Measurements from ENCODE around the gene RNF169. TPM values are rescaled to one million over a fixed set of nuclear protein-coding genes. Genes with fewer than 3 reads are reported as not detected.
"Not testable (repeated sequence)": the region's sequence is repeated elsewhere in the genome, so short reads cannot be mapped to it uniquely, and the experiment has no call there.

The RNF169 gene
- total RNA-seq, 2 donors from 2014 or later, result 22.1 to 30.1 TPM

- no peak for ATAC-seq (ENCODE audit: insufficient number of reproducible peaks, low FRiP score, low read depth)
- DNase-seq (ENCODE audit: low spot score), result no peak
- H3K27me3 ChIP-seq (replicated peaks; ENCODE audit: insufficient read depth), result no peaks in the 10 kb centered on the region
- no peaks in the 10 kb centered on the region for H3K36me3 ChIP-seq
- TF ChIP-seq CTCF (IDR thresholded peaks at IDR 0.05), result no peak
- no peak overlapping the region for H3K4me3 ChIP-seq
- H3K4me1 ChIP-seq (ENCODE audit: control insufficient read depth in 1 of 2, low read depth in 2 of 2), result peaks cover 32 to 58% of the 10 kb centered on the region in 2 donors
- H3K27ac ChIP-seq, result peak overlapping the region; percentile 44 to 56
- peaks cover 5% of the 10 kb centered on the region for H3K9me3 ChIP-seq
These were observed 72.1 kb downstream of the RNF169 start for GRCh38 chr11:74820763-74821162.

- no peak overlapping the region for H3K4me3 ChIP-seq
- H3K27ac ChIP-seq, result peak overlapping the region; percentile 60 to 61
- H3K36me3 ChIP-seq, result peaks cover 5% of the 10 kb centered on the region
- peak; percentile 72 for ATAC-seq (ENCODE audit: insufficient number of reproducible peaks, low FRiP score, low read depth)
- peaks cover 32 to 58% of the 10 kb centered on the region in 2 donors for H3K4me1 ChIP-seq (ENCODE audit: control insufficient read depth in 1 of 2, low read depth in 2 of 2)
- peaks cover 5% of the 10 kb centered on the region for H3K9me3 ChIP-seq
- TF ChIP-seq CTCF (IDR thresholded peaks at IDR 0.05), result no peak
- no peak for DNase-seq (ENCODE audit: low spot score)
- no peaks in the 10 kb centered on the region for H3K27me3 ChIP-seq (replicated peaks; ENCODE audit: insufficient read depth)
These were observed 73.5 kb downstream of the RNF169 start for GRCh38 chr11:74822170-74822569.

GRCh38 chr11:74824285-74824982, 75.8 kb downstream of the RNF169 start:
- no peak for TF ChIP-seq CTCF (IDR thresholded peaks at IDR 0.05)
- H3K27me3 ChIP-seq (replicated peaks; ENCODE audit: insufficient read depth), result no peaks in the 10 kb centered on the region
- H3K4me3 ChIP-seq, result no peak overlapping the region
- H3K4me1 ChIP-seq (ENCODE audit: control insufficient read depth in 1 of 2, low read depth in 2 of 2), result peaks cover 24 to 43% of the 10 kb centered on the region in 2 donors
- H3K27ac ChIP-seq, result no peak overlapping the region
- DNase-seq (ENCODE audit: low spot score), result no peak
- peaks cover 5% of the 10 kb centered on the region for H3K9me3 ChIP-seq
- ATAC-seq (ENCODE audit: insufficient number of reproducible peaks, low FRiP score, low read depth), result no peak
- peaks cover 5% of the 10 kb centered on the region for H3K36me3 ChIP-seq

GRCh38 chr11:74825596-74825995, 76.9 kb downstream of the RNF169 start:
- H3K36me3 ChIP-seq; H3K4me3 ChIP-seq; H3K27ac ChIP-seq; H3K9me3 ChIP-seq; DNase-seq (ENCODE audit: low spot score); ATAC-seq (ENCODE audit: insufficient number of reproducible peaks, low FRiP score, low read depth); H3K27me3 ChIP-seq (replicated peaks; ENCODE audit: insufficient read depth): not testable (repeated sequence)
- H3K4me1 ChIP-seq (ENCODE audit: control insufficient read depth in 1 of 2, low read depth in 2 of 2), result peaks cover 17 to 31% of the 10 kb centered on the region in 2 donors

- TF ChIP-seq CTCF (IDR thresholded peaks at IDR 0.05), result no peak
- no peak for DNase-seq (ENCODE audit: low spot score)
- H3K36me3 ChIP-seq, result peaks cover 5% of the 10 kb centered on the region
These were observed 78.3 kb downstream of the RNF169 start for GRCh38 chr11:74826901-74827300.

GRCh38 chr11:74837191-74837590, 88.5 kb downstream of the RNF169 start:
- no peak for ATAC-seq (ENCODE audit: insufficient number of reproducible peaks, low FRiP score, low read depth)

More at GRCh38 chr11:74826901-74827300, 78.3 kb downstream of the RNF169 start:
- Histone ChIP-seq H3K9me3 (peaks cover 5% of the 10 kb centered on the region), H3K27ac (no peak overlapping the region), H3K4me1 (ENCODE audit: control insufficient read depth in 1 of 2, low read depth in 2 of 2) (peaks cover 10 to 20% of the 10 kb centered on the region in 2 donors), H3K27me3 (replicated peaks; ENCODE audit: insufficient read depth) (no peaks in the 10 kb centered on the region), H3K4me3 (no peak overlapping the region)
- no peak for ATAC-seq (ENCODE audit: insufficient number of reproducible peaks, low FRiP score, low read depth)

More at GRCh38 chr11:74837191-74837590, 88.5 kb downstream of the RNF169 start:
- Histone ChIP-seq H3K27ac (no peak overlapping the region), H3K4me1 (ENCODE audit: control insufficient read depth in 1 of 2, low read depth in 2 of 2) (peaks cover 0 to 11% of the 10 kb centered on the region in 2 donors), H3K36me3 (peaks cover 17% of the 10 kb centered on the region), H3K4me3 (no peak overlapping the region), H3K27me3 (replicated peaks; ENCODE audit: insufficient read depth) (no peaks in the 10 kb centered on the region), H3K9me3 (no peaks in the 10 kb centered on the region)
- TF ChIP-seq CTCF (IDR thresholded peaks at IDR 0.05), result no peak
- no peak for DNase-seq (ENCODE audit: low spot score)

All from thoracic aorta (tissue), 2 donors.